IMR-90 (cell line): ENCODE data around the gene SLC29A3. TPM values are rescaled to one million over a fixed set of nuclear protein-coding genes. Genes with fewer than 3 reads are reported as not detected.

Source experiments
- ATAC-seq: fragments of 200-7000 bp; cut with Tn5 transposase; 2 replicates; pipeline ENCODE4 v1.9.1; 2020; ENCODE audit warnings: low read depth, mild to moderate bottlenecking, moderate library complexity
- BruUV-seq: library from RNA; stranded (reverse); fragments of 400-500 nt; replicated peaks from 2 replicates; lab custom pipeline; 2021; lab: Mats Ljungman, UMichigan
- CTCF ChIA-PET: fragments of 300-600 bp; formaldehyde crosslinking; extraction: SDS; loops from one replicate; lab custom pipeline; 2021; ENCODE audit warnings: antibody characterized with exemption; lab: Yijun Ruan, JAX
- POLR2A ChIA-PET: fragments of 300-600 bp; sonication (Branson Sonifier 250); formaldehyde crosslinking; loops from one replicate; lab custom pipeline; 2022; ENCODE audit warnings: antibody characterized with exemption; ENCODE audit not compliant: unreplicated experiment; lab: Charles Lee
- DNase-seq: peaks from one replicate; pipeline ENCODE4 v3.0.0; 2013
- H2AFZ ChIP-seq: replicated peaks from 2 replicates; pipeline ENCODE3; 2013; ENCODE audit warnings: low read length, mild to moderate bottlenecking; ENCODE audit not compliant: poor library complexity
- H2AK5ac ChIP-seq: 2 replicates; pipeline ENCODE4 v1.6.1; 2013; ENCODE audit warnings: low read depth, low read length, inconsistent platforms
- H2AK9ac ChIP-seq: replicated peaks from 2 replicates; pipeline ENCODE3; 2013; ENCODE audit warnings: mild to moderate bottlenecking, low read depth, low read length, moderate library complexity; ENCODE audit not compliant: poor library complexity
- H2BK120ac ChIP-seq: 2 replicates; pipeline ENCODE4 v1.6.1; 2013; ENCODE audit warnings: low read depth, low read length, inconsistent platforms
- H2BK15ac ChIP-seq: 3 replicates; pipeline ENCODE4 v1.6.1; 2013; ENCODE audit warnings: low read depth, low read length, inconsistent platforms
- H2BK20ac ChIP-seq: 2 replicates; pipeline ENCODE4 v1.6.1; 2013; ENCODE audit warnings: low read depth, mild to moderate bottlenecking, inconsistent platforms, low read length, moderate library complexity
- H2BK5ac ChIP-seq: 2 replicates; pipeline ENCODE4 v1.6.1; 2013; ENCODE audit warnings: mild to moderate bottlenecking, low read depth, low read length, inconsistent platforms; ENCODE audit not compliant: poor library complexity, severe bottlenecking
- H3K14ac ChIP-seq: replicated peaks from 2 replicates; pipeline ENCODE4 v1.6.1; 2013; ENCODE audit warnings: low read depth, low read length, inconsistent platforms
- H3K18ac ChIP-seq: 2 replicates; pipeline ENCODE4 v1.6.1; 2013; ENCODE audit warnings: low read depth, low read length, control low read depth
- H3K23ac ChIP-seq: 2 replicates; pipeline ENCODE4 v1.6.1; 2013; ENCODE audit warnings: low read depth, low read length, inconsistent platforms
- H3K27ac ChIP-seq: 2 replicates; pipeline ENCODE4 v1.5.1; 2013; ENCODE audit warnings: mild to moderate bottlenecking, control low read depth, low read length; ENCODE audit not compliant: insufficient read depth
- H3K27me3 ChIP-seq: 2 replicates; pipeline ENCODE4 v1.6.1; 2013; ENCODE audit warnings: low read length; ENCODE audit not compliant: control insufficient read depth, insufficient read depth
- H3K36me3 ChIP-seq: 2 replicates; pipeline ENCODE4 v1.6.1; 2013; ENCODE audit warnings: low read length, mixed read lengths; ENCODE audit not compliant: control insufficient read depth, insufficient read depth
- H3K4ac ChIP-seq: 2 replicates; pipeline ENCODE4 v1.6.1; 2013; ENCODE audit warnings: low read depth, low read length, inconsistent platforms
- H3K4me1 ChIP-seq: 2 replicates; pipeline ENCODE4 v1.6.1; 2013; ENCODE audit warnings: low read length, mixed read lengths; ENCODE audit not compliant: control insufficient read depth, insufficient read depth
- H3K4me2 ChIP-seq: 2 replicates; pipeline ENCODE4 v1.6.1; 2013; ENCODE audit warnings: low read depth, mild to moderate bottlenecking, control low read depth, low read length, moderate library complexity
- H3K4me3 ChIP-seq: 2 replicates; pipeline ENCODE4 v1.5.1; 2013; ENCODE audit warnings: low read depth, mild to moderate bottlenecking, control low read depth, low read length, moderate library complexity; ENCODE audit not compliant: insufficient read depth
- H3K56ac ChIP-seq: 2 replicates; pipeline ENCODE4 v1.6.1; 2013; ENCODE audit warnings: low read length, inconsistent platforms; ENCODE audit not compliant: insufficient read depth; ENCODE audit errors: extremely low read depth
- H3K79me1 ChIP-seq, 2 experiments: 2 replicates each; pipeline ENCODE4 v1.6.1; 2013; ENCODE audit warnings: low read length in 2 of 2, inconsistent platforms in 1 of 2, low read depth in 1 of 2
- H3K9ac ChIP-seq: 2 replicates; pipeline ENCODE4 v1.6.1; 2013; ENCODE audit warnings: low read depth, low read length, control low read depth
- H3K9me1 ChIP-seq: 2 replicates; pipeline ENCODE4 v1.6.1; 2013; ENCODE audit warnings: low read length, inconsistent platforms; ENCODE audit not compliant: insufficient read depth
- H3K9me3 ChIP-seq: 2 replicates; pipeline ENCODE4 v1.6.1; 2013; ENCODE audit warnings: low read length; ENCODE audit not compliant: control insufficient read depth, insufficient read depth
- H4K20me1 ChIP-seq: 2 replicates; pipeline ENCODE4 v1.6.1; 2013; ENCODE audit warnings: low read length, inconsistent platforms; ENCODE audit not compliant: insufficient read depth
- H4K5ac ChIP-seq: 2 replicates; pipeline ENCODE4 v1.6.1; 2013; ENCODE audit warnings: mild to moderate bottlenecking, low read depth, low read length, control low read depth
- H4K8ac ChIP-seq, 2 experiments: 2 replicates each; pipeline ENCODE4 v1.6.1; 2013; ENCODE audit warnings: low read depth in 2 of 2, low read length in 2 of 2, control low read depth in 1 of 2, inconsistent platforms in 1 of 2
- H4K91ac ChIP-seq: 2 replicates; pipeline ENCODE4 v1.6.1; 2013; ENCODE audit warnings: low read depth, low read length, inconsistent platforms; ENCODE audit not compliant: insufficient read depth
- BHLHE40 ChIP-seq: fragments of 150-350 bp; IDR thresholded peaks from 2 replicates; pipeline ENCODE4 v1.6.1; 2016; ENCODE audit warnings: mild to moderate bottlenecking, low read depth, low read length
- CHD1 ChIP-seq: IDR thresholded peaks from 2 replicates; pipeline ENCODE4 v1.6.1; 2012; ENCODE audit warnings: low read depth, low read length, improper control_type of control experiment
- FOS ChIP-seq: fragments of 150-350 bp; IDR thresholded peaks from 2 replicates; pipeline ENCODE4 v1.6.1; 2016; ENCODE audit warnings: low read depth, low read length
- POLR2A ChIP-seq: IDR thresholded peaks from 2 replicates; pipeline ENCODE4 v1.6.1; 2012; ENCODE audit warnings: mild to moderate bottlenecking, low read depth, low read length
- WGBS, 2 experiments: methylation state at CpG; one replicate each; pipeline versions ENCODE4 v1.1.5 to v1.1.7; 2013; ENCODE audit warnings: missing lambda C conversion rate in 2 of 2; ENCODE audit not compliant: insufficient read length in 1 of 2; ENCODE audit errors: extremely low coverage in 2 of 2; 5-methylcytosine and 5-hydroxymethylcytosine counted together
- dilution Hi-C: fragments of 300-500 bp; cut with HindIII; formaldehyde crosslinking; loops from one replicate; pipeline ENCODE4 v1.14.3; 2018; ENCODE audit warnings: low sequenced_read_pairs; ENCODE audit not compliant: unreplicated experiment
- in situ Hi-C: fragments of 300-500 bp; cut with MboI; formaldehyde crosslinking; loops from 3 replicates; pipeline ENCODE4 v1.14.3; 2019; ENCODE audit warnings: low sequenced_read_pairs, inconsistent platforms, mixed read lengths
- intact Hi-C: fragments of 100-400 bp; cut with micrococcal nuclease; formaldehyde crosslinking; loops from 2 replicates; pipeline ENCODE4 v1.10.0; 2022
- polyA plus RNA-seq, 3 experiments: library from polyadenylated mRNA; depleted of rRNA; stranded (reverse); fragments of >200 nt; gene quantifications; 2 replicates each; pipeline ENCODE4 v1.2.3, GENCODE V29; 2012; ENCODE audit warnings: low replicate concordance in 1 of 3
- total RNA-seq: library from RNA; depleted of rRNA; stranded (reverse); fragments of >200 nt; gene quantifications from 2 replicates; pipeline ENCODE4 v1.2.3, GENCODE V29; 2012

The SLC29A3 gene
- total and polyA plus RNA-seq, 2 of the 4 experiments (the other 2 are of a cell fraction) = 0.72 to 3.0 TPM

GRCh38 chr10:71389768-71390460, 70.9 kb downstream of the SLC29A3 start:
- H2BK20ac ChIP-seq = no peak overlapping the region
- H4K5ac ChIP-seq = no peak overlapping the region
- peaks cover 78% of the 10 kb centered on the region for H3K27me3 ChIP-seq
- no peaks in the 10 kb centered on the region for H3K36me3 ChIP-seq
- no peak overlapping the region for H2BK5ac ChIP-seq
- in situ Hi-C loops = loop anchor here (10.0 kb wide), 1 partner anchor 425 kb away; no protein-coding TSS in a partner anchor
- WGBS, 2 experiments = 47% methylated on average over 6 of the region's 14 CpGs; no CpG with 5 or more reads in 1 of the 2 experiments
- CTCF ChIA-PET = no interaction called here
- no peaks in the 10 kb centered on the region for H3K9me3 ChIP-seq
- H3K56ac ChIP-seq = no peak overlapping the region
- no peak overlapping the region for H3K9ac ChIP-seq
- no peak for TF ChIP-seq CHD1
- TF ChIP-seq BHLHE40 = no peak
- TF ChIP-seq FOS = no peak
- TF ChIP-seq POLR2A = no peak
- intact Hi-C loops = no loop called here
- H3K4me1 ChIP-seq = no peaks in the 10 kb centered on the region
- DNase-seq = no peak
- no peak overlapping the region for H3K27ac ChIP-seq
- POLR2A ChIA-PET = no interaction called here
- H2AFZ ChIP-seq = no peak overlapping the region
- H2BK15ac ChIP-seq = no peak overlapping the region
- dilution Hi-C loops = no loop called here
- H4K20me1 ChIP-seq = no peaks in the 10 kb centered on the region
- H2BK120ac ChIP-seq = no peak overlapping the region
- no peaks in the 10 kb centered on the region for H3K79me1 ChIP-seq
- H3K14ac ChIP-seq = no peak overlapping the region
- H2AK5ac ChIP-seq = no peak overlapping the region
- H2AK9ac ChIP-seq = no peak overlapping the region
- no peak for ATAC-seq
- no peak overlapping the region for H4K8ac ChIP-seq
- BruUV-seq = no TSS peak
- H3K9me1 ChIP-seq = no peaks in the 10 kb centered on the region
- no peak overlapping the region for H3K18ac ChIP-seq
- no peak overlapping the region for H3K4me3 ChIP-seq
- no peak overlapping the region for H3K4me2 ChIP-seq
- no peak overlapping the region for H4K91ac ChIP-seq
- H3K4ac ChIP-seq = no peak overlapping the region
- H3K23ac ChIP-seq = no peak overlapping the region
